Right cardiac atrium (tissue), 5 donors: ENCODE results near the gene ZKSCAN5. TPM values are rescaled to one million over a fixed set of nuclear protein-coding genes. Genes with fewer than 3 reads are reported as not detected.
"Not testable (repeated sequence)": the region's sequence is repeated elsewhere in the genome, so short reads cannot be mapped to it uniquely, and the experiment has no call there.

Experiments
- ATAC-seq, 2 donors: fragments of 200-7000 bp; cut with Tn5 transposase; one replicate each; pipeline versions ENCODE4 v1.8.0 to v1.9.1; 2020; ENCODE audit warnings: moderate library complexity in 2 of 2, mild to moderate bottlenecking in 1 of 2
- DNase-seq, 3 donors: peaks; one replicate each; pipeline ENCODE4 v3.0.0-alpha.2; 2020
- H3K27ac ChIP-seq: one replicate; pipeline ENCODE4 v1.5.1; 2013; ENCODE audit warnings: mild to moderate bottlenecking, low read length, control low read depth, moderate library complexity
- H3K27me3 ChIP-seq: one replicate; pipeline ENCODE4 v1.6.1; 2013; ENCODE audit not compliant: control insufficient read depth, insufficient read depth
- H3K4me1 ChIP-seq: one replicate; pipeline ENCODE4 v1.6.1; 2013; ENCODE audit warnings: low read length; ENCODE audit not compliant: control insufficient read depth, insufficient read depth
- H3K4me3 ChIP-seq: one replicate; pipeline ENCODE4 v1.5.1; 2013; ENCODE audit warnings: low read length, control low read depth
- H3K9me3 ChIP-seq: one replicate; pipeline ENCODE4 v1.6.1; 2013; ENCODE audit warnings: low read length; ENCODE audit not compliant: control insufficient read depth
- WGBS: extraction: QIAGEN DNeasy Blood & Tissue Kit; methylation state at CpG from one replicate; pipeline ENCODE4 v1.1.7; 2013; 5-methylcytosine and 5-hydroxymethylcytosine counted together
- intact Hi-C, 4 donors: fragments of 100-400 bp; cut with DNase I; formaldehyde crosslinking; loops; one replicate each; pipeline versions ENCODE4 v1.11.0 to v1.14.0; 2022 to 2023
- polyA plus RNA-seq: library from polyadenylated mRNA; stranded (reverse); fragments of 200-250 nt; gene quantifications from one replicate; pipeline ENCODE4 v1.2.3, GENCODE V29; 2013
- total RNA-seq, 4 donors: library from RNA; stranded (reverse); fragmentation: NEBNext Ultra II Directional; extraction: Animal tissue kit (Norgen Biotek cat#: 25700); gene quantifications; one replicate each; pipeline ENCODE4 v1.2.1, GENCODE V29; 2021
- donor health status: healthy with polysubstance abuse.
- donor health status: DM: no; HTN: yes; CAD: no.
- donor health status: DM: no; HTN: no; CAD: no.
- donor health status: DM: no; HTN: yes; CAD: no; lungs with severe emphysema.
- donor health status: DM: yes; HTN: yes; CAD: no.

The ZKSCAN5 gene
- total and polyA plus RNA-seq, 5 donors: 3.0 to 7.1 (median 6.3) TPM

- Histone ChIP-seq H3K4me3 (peak overlapping the region; percentile 81), H3K27ac (no peak overlapping the region), H3K9me3 (peaks cover 9% of the 10 kb centered on the region), H3K27me3 (no peaks in the 10 kb centered on the region), H3K4me1 (peaks cover 3% of the 10 kb centered on the region)
- DNase-seq (no peak), ATAC-seq (no peak)
- intact Hi-C loops: no loop called here
- 71% methylated on average over 11 of the region's 11 CpGs for WGBS
Measured at GRCh38 chr7:99498546-99498944, 5.9 kb upstream of the ZKSCAN5 start.

GRCh38 chr7:99499371-99499720 is 5.1 kb upstream of the ZKSCAN5 start:
- DNase-seq (no peak), ATAC-seq (peak in 1 of 2 donors; percentile 1)
- Histone ChIP-seq H3K9me3 (peaks cover 1% of the 10 kb centered on the region), H3K4me1 (peaks cover 3% of the 10 kb centered on the region), H3K4me3 (peak overlapping the region; percentile 81), H3K27ac (peak overlapping the region; percentile 86), H3K27me3 (no peaks in the 10 kb centered on the region)
- intact Hi-C loops: no loop called here
- WGBS: under 1% methylated on average over 14 of the region's 14 CpGs

DNA sequence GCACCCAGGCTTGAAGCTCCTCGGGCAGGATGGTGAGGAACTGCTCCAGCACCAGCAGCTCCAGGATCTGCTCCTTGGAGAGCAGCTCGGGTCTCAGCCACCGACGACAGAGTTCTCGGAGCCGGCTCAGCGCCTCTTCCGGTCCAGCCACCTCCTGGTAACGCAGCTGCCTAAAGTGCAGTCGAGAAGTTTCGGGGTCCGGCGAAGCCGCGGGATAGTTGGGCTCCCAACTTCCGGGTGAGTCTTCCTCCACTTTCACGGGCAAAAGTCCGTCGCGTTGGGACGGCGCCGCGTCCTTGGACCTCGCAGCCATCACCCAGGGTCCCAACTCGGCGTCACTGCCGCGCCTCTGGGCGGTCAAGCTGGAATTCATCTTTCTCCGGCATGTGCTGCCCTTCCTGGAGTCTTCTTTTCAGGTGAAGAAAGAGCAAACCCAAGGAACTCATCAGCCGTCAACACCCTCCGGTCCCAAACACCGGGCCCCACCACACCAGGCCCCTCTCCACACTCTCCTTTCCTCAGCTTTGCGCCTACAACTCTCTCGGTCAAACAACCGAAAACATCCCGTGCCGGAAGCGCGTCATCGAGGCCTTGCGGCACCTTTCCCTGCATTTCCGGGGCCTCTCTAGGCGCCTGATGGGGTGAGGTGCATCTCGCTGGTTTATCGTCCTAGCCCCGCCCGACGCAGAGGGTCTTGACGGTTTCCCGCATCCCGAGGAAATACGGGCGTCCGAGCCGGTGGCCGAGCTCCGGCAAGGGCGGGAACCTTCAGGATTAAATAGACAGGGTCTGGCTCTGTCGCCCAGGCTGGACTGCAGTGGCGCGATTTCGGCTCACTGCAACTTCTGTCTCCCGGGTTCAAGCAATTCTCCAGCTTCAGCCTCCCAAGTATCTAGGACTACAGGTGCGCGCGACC is 4.5 kb upstream of the ZKSCAN5 start, which contains the start of gene ZNF394:
TSS of gene ZNF394 (minus strand) at position 561 of the 916 bp plus-strand sequence. CDS start at position 373, 188 bp downstream.
- Histone ChIP-seq H3K4me1 (peaks cover 3% of the 10 kb centered on the region), H3K27ac (peak within 1 kb of the TSS; percentile 86), H3K27me3 (no peaks in the 10 kb centered on the region), H3K4me3 (peak within 1 kb of the TSS; percentile 81), H3K9me3 (no peaks in the 10 kb centered on the region)
- DNase-seq: peak; percentile 93 to 97 (median 95)
- peak; percentile 68 for ATAC-seq
- WGBS: under 1% methylated on average over 68 of the region's 68 CpGs
- intact Hi-C loops: loop anchor here in 1 of 4 donors (10.0 kb wide), 1 partner anchor 55 kb away; the partner anchor contains the start of genes FAM200A and ZNF655

DNA sequence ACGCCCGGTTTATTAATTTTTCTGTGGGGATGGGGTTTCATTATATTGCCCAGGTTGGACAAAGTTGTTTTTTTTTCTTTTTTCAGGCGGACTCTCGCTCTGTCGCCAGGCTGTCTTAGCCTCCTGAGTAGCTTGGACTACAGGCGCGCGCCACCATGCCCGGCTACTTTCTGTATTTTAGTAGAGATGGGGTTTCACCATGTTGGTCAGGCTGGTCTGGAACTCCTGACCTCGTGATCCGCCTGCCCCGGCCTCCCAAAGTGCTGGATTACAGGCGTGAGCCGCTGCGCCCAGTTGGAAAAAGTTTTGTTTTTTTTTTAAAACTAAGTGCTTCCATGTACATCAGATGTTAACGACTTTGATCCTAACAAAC is 3.8 kb upstream of the ZKSCAN5 start:
- 49% methylated on average over 16 of the region's 16 CpGs for WGBS

GRCh38 chr7:99501236-99501635 is 3.2 kb upstream of the ZKSCAN5 start:
- H3K27ac ChIP-seq: peak overlapping the region; percentile 14
- H3K27me3 ChIP-seq, ATAC-seq, H3K9me3 ChIP-seq, DNase-seq, H3K4me3 ChIP-seq, H3K4me1 ChIP-seq: not testable (repeated sequence)
- 90% methylated on average over 12 of the region's 12 CpGs for WGBS
- intact Hi-C loops: loop anchor here in 1 of 4 donors (10.0 kb wide), 1 partner anchor 54 kb away; the partner anchor contains the start of genes FAM200A and ZNF655

More for the DNA sequence above, 3.8 kb upstream of the ZKSCAN5 start:
- intact Hi-C loops: loop anchor here in 1 of 4 donors (10.0 kb wide), 1 partner anchor 54 kb away; the partner anchor contains the start of genes FAM200A and ZNF655
- Histone ChIP-seq H3K9me3 (no peaks in the 10 kb centered on the region), H3K4me3 (peak overlapping the region; percentile 81), H3K27me3 (no peaks in the 10 kb centered on the region), H3K4me1 (peaks cover 3% of the 10 kb centered on the region), H3K27ac (peak overlapping the region; percentile 86)
- DNase-seq (no peak), ATAC-seq (no peak)

DNA sequence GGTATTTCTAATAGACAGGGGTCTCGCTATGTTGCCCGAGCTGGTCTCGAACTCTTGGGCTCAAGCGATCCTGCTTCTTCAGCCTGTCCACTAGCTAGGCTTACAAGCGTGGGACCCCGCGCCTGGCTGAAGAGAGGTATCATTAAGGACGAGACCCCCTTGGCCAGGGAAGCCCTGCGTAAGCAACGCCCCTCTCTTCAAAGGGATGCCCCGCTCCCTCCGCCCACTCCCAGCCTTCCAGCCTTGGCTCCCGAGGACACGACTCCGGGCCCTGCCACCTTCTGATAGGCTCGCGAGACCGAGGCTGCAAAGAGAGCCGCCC is 220 bp upstream of the ZKSCAN5 start:
- no peaks in the 10 kb centered on the region for H3K27me3 ChIP-seq
- H3K27ac ChIP-seq: peak overlapping the region; percentile 72
- peak overlapping the region; percentile 83 for H3K4me3 ChIP-seq
- peaks cover 6% of the 10 kb centered on the region for H3K4me1 ChIP-seq
- ATAC-seq (peak; percentile 96), DNase-seq (no peak)
- 9% methylated on average over 19 of the region's 19 CpGs for WGBS
- intact Hi-C loops: loop anchor here in 1 of 4 donors (10.0 kb wide), 1 partner anchor 51 kb away; the partner anchor contains the start of genes FAM200A and ZNF655
- no peaks in the 10 kb centered on the region for H3K9me3 ChIP-seq

GRCh38 chr7:99505324-99505662 is 831 bp downstream of the ZKSCAN5 start:
- Histone ChIP-seq H3K4me1 (peaks cover 6% of the 10 kb centered on the region), H3K27ac (peak overlapping the region; percentile 81), H3K4me3 (peak overlapping the region; percentile 83), H3K9me3 (no peaks in the 10 kb centered on the region), H3K27me3 (no peaks in the 10 kb centered on the region)
- no peak for ATAC-seq
- intact Hi-C loops: loop anchor here in 1 of 4 donors (10.0 kb wide), 1 partner anchor 50 kb away; the partner anchor contains the start of genes FAM200A and ZNF655
- 1% methylated on average over 11 of the region's 11 CpGs for WGBS
- DNase-seq: no peak

DNA sequence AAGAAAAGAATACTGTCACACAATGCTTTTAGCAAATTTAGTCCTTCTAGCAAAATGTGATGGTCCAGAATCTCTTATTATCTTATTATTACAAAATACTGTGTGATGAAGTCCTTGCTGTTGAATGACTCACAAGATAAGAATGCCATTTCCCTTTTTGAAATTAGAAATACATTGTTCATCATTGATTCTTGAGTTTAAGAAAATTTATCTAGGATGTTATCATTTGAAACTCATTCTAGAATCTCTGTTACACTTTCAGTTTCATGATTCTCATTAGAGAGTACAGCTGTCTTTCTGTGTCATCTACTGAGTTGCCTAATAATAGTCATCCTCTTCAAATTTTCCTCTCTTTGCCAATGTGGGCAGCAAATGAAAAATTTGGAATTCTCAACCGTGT is 9.6 kb downstream of the ZKSCAN5 start:
- intact Hi-C loops: no loop called here

DNA sequence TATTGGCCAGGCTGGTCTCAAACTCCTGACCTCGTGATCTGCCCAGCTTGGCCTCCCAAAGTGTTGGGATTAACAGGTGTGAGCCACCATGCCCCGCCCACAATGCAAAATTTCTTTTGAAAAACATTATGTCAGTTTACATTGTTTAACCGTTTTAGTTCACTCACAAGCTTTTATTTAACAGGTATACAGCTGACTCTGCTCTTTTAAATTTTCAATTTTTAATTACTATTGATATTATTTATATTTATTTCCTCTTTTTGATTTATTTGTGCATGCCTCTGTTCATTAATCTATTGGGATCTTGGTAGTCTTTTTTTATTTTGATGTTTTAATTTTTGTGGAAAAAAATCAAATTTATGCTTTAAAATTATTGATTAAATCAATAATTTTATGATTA is 16.9 kb downstream of the ZKSCAN5 start:
- WGBS: 95% methylated on average over 3 of the region's 3 CpGs
- intact Hi-C loops: no loop called here
- Histone ChIP-seq H3K4me3 (no peak overlapping the region), H3K27ac (no peak overlapping the region), H3K27me3 (no peaks in the 10 kb centered on the region), H3K4me1 (no peaks in the 10 kb centered on the region), H3K9me3 (no peaks in the 10 kb centered on the region)
- no peak for DNase-seq
- no peak for ATAC-seq

More for the DNA sequence above, 9.6 kb downstream of the ZKSCAN5 start:
- Histone ChIP-seq H3K4me1 (no peaks in the 10 kb centered on the region), H3K27ac (no peak overlapping the region), H3K4me3 (no peak overlapping the region), H3K27me3 (no peaks in the 10 kb centered on the region), H3K9me3 (no peaks in the 10 kb centered on the region)
- ATAC-seq (no peak), DNase-seq (no peak)
- WGBS: 91% methylated on average over 1 of the region's 1 CpG

- H3K4me3 ChIP-seq: no peak overlapping the region
- DNase-seq (no peak), ATAC-seq (no peak)
- peaks cover 2% of the 10 kb centered on the region for H3K9me3 ChIP-seq
- intact Hi-C loops: no loop called here
- H3K27ac ChIP-seq: no peak overlapping the region
- no peaks in the 10 kb centered on the region for H3K27me3 ChIP-seq
- H3K4me1 ChIP-seq: no peaks in the 10 kb centered on the region
- 95% methylated on average over 21 of the region's 21 CpGs for WGBS
Measured at GRCh38 chr7:99525713-99526440, 21.4 kb downstream of the ZKSCAN5 start.

GRCh38 chr7:99531354-99531765 is 26.9 kb downstream of the ZKSCAN5 start:
- intact Hi-C loops: no loop called here
- Histone ChIP-seq H3K9me3 (peaks cover 8% of the 10 kb centered on the region), H3K4me1 (no peaks in the 10 kb centered on the region), H3K27me3 (no peaks in the 10 kb centered on the region), H3K27ac (no peak overlapping the region), H3K4me3 (no peak overlapping the region)
- no peak for ATAC-seq
- WGBS: 98% methylated on average over 12 of the region's 12 CpGs
- DNase-seq: no peak
